ENCODE results near the gene ENPP6.
"Not testable (repeated sequence)": the region's sequence is repeated elsewhere in the genome, so short reads cannot be mapped to it uniquely, and the experiment has no call there.

Gene ENPP6

GRCh38 chr4:184148738-184149637, 68.7 kb downstream of the ENPP6 start:
- DNase-seq (ENCODE audit: low read depth), result no peak

GRCh38 chr4:184147858-184148737, 69.6 kb downstream of the ENPP6 start:
- DNase-seq (ENCODE audit: low read depth), result no peak

- DNase-seq (ENCODE audit: low read depth), result no peak
These were observed 70.7 kb downstream of the ENPP6 start for GRCh38 chr4:184146951-184147350.

GRCh38 chr4:184145596-184145995, 72.1 kb downstream of the ENPP6 start:
- DNase-seq (ENCODE audit: low read depth), result no peak

GRCh38 chr4:184143770-184144564, 73.7 kb downstream of the ENPP6 start:
- no peak for DNase-seq (ENCODE audit: low read depth)

GRCh38 chr4:184142121-184143000, 75.3 kb downstream of the ENPP6 start:
- no peak for DNase-seq (ENCODE audit: low read depth)

- not testable (repeated sequence) for DNase-seq (ENCODE audit: low read depth)
These were observed 76.8 kb downstream of the ENPP6 start for GRCh38 chr4:184140901-184141300.

- DNase-seq (ENCODE audit: low read depth), result no peak
These were observed 81.1 kb downstream of the ENPP6 start for GRCh38 chr4:184136525-184136924.

- no peak for DNase-seq (ENCODE audit: low read depth)
These were observed 90.9 kb downstream of the ENPP6 start for GRCh38 chr4:184126800-184127199.

GRCh38 chr4:184122631-184123408, 94.9 kb downstream of the ENPP6 start:
- no peak for DNase-seq (ENCODE audit: low read depth)

GRCh38 chr4:184120549-184121127, 97.0 kb downstream of the ENPP6 start:
- no peak for DNase-seq (ENCODE audit: low read depth)

- DNase-seq (ENCODE audit: low read depth), result no peak
These were observed 99.9 kb downstream of the ENPP6 start for GRCh38 chr4:184117662-184118199.

GRCh38 chr4:184115399-184115798, 102.3 kb downstream of the ENPP6 start:
- DNase-seq (ENCODE audit: low read depth), result no peak

- no peak for DNase-seq (ENCODE audit: low read depth)
These were observed 103.2 kb downstream of the ENPP6 start for GRCh38 chr4:184114431-184114830.

- DNase-seq (ENCODE audit: low read depth), result no peak
These were observed 105.6 kb downstream of the ENPP6 start for GRCh38 chr4:184112006-184112550.

GRCh38 chr4:184111233-184111832, 106.3 kb downstream of the ENPP6 start:
- DNase-seq (ENCODE audit: low read depth), result no peak

- no peak for DNase-seq (ENCODE audit: low read depth)
These were observed 107.0 kb downstream of the ENPP6 start for GRCh38 chr4:184110452-184111224.

- DNase-seq (ENCODE audit: low read depth), result no peak
These were observed 109.6 kb downstream of the ENPP6 start for GRCh38 chr4:184108006-184108501.
